PC-9 (cell line): Measurements from ENCODE around the gene XRCC4.
"Not testable (repeated sequence)": the region's sequence is repeated elsewhere in the genome, so short reads cannot be mapped to it uniquely, and the experiment has no call there.

Source experiments
- EZH2 ChIP-seq: fragments of 200-600 bp; sonication (generic); IDR thresholded peaks from 2 replicates; pipeline ENCODE4 v1.8.0; 2017; ENCODE audit warnings: antibody characterized with exemption, low read depth
- TF ChIP-seq, protein P1 (sequence below): fragments of 200-600 bp; sonication (generic); conservative IDR thresholded peaks from 2 replicates; pipeline ENCODE4 v1.6.1; 2017; ENCODE audit warnings: mixed run types, antibody characterized with exemption, mild to moderate bottlenecking, moderate library complexity

DNA sequence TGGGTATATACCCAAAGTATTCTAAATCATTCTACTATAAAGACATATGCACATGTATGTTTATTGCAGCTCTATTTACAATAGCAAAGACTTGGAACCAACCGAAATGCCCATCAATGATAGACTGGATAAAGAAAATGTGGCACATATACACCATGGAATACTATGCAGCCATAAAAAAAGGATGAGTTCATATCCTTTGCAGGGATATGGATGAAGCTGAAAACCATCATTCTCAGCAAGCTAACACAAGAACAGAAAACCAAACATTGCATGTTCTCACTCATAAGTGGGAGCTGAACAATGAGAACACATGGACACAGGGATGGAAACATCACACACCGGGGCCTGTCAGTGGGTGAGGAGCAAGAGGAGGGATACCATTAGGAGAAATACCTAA lies 180.3 kb downstream of the XRCC4 start:
- TF ChIP-seq, protein P1, sequence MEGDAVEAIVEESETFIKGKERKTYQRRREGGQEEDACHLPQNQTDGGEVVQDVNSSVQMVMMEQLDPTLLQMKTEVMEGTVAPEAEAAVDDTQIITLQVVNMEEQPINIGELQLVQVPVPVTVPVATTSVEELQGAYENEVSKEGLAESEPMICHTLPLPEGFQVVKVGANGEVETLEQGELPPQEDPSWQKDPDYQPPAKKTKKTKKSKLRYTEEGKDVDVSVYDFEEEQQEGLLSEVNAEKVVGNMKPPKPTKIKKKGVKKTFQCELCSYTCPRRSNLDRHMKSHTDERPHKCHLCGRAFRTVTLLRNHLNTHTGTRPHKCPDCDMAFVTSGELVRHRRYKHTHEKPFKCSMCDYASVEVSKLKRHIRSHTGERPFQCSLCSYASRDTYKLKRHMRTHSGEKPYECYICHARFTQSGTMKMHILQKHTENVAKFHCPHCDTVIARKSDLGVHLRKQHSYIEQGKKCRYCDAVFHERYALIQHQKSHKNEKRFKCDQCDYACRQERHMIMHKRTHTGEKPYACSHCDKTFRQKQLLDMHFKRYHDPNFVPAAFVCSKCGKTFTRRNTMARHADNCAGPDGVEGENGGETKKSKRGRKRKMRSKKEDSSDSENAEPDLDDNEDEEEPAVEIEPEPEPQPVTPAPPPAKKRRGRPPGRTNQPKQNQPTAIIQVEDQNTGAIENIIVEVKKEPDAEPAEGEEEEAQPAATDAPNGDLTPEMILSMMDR = not testable (repeated sequence)
- TF ChIP-seq EZH2 = not testable (repeated sequence)
